GF-D8 (cell line): Measurements from ENCODE around the gene KCNQ4.

ENCODE experiments used
- DNase-seq: peaks from one replicate; lab custom pipeline; 2025; lab: John Stamatoyannopoulos, UW

Gene KCNQ4

GRCh38 chr1:40777224-40777970, 6.2 kb upstream of the KCNQ4 start:
- no peak for DNase-seq

DNA sequence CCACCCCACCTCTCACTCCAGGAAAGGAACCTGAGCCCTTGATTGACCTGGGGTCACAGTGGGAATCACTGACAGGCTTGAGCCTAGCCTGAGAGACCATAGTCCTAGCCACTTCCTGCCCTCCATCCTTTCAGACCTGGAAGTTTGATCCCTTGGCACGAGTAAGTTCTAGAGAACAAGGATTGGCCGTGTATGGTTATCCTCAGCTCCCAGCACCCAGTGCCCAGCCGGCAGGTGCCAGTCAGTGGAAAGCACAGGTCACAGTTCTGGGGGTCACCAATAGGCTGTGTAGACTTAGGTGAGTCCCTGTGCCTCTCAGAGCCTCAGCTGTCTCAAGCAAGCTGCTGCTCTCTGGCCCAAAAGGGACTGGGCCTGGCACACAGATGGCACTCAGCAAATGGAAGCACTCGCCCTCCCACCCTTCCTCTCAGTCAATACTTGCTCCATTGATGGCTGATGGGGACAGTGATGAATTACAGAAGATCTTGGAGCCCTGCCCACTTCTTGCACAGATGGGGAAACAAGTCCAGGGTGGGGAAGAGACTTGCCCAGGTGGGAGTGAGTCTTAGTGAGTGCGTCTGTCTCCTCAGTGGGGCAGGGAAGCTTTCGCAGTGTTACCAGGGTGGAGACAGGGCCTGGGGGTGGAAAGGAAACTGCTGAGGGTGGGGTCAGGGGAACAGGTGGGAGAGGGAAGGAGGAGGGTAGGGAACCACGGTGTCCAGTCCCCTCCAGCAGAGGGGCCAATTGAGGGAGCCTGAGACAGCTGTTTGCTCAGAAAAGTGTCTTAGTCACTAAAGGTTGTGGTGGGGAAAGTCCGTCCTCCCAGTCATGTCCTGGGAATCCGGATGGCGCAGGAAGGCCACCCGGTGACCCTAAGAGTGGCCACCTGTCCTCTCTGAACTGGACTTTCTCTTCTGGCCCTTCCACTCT, 2.6 kb upstream of the KCNQ4 start:
- no peak for DNase-seq

GRCh38 chr1:40781608-40781971, 2.0 kb upstream of the KCNQ4 start:
- no peak for DNase-seq

DNA sequence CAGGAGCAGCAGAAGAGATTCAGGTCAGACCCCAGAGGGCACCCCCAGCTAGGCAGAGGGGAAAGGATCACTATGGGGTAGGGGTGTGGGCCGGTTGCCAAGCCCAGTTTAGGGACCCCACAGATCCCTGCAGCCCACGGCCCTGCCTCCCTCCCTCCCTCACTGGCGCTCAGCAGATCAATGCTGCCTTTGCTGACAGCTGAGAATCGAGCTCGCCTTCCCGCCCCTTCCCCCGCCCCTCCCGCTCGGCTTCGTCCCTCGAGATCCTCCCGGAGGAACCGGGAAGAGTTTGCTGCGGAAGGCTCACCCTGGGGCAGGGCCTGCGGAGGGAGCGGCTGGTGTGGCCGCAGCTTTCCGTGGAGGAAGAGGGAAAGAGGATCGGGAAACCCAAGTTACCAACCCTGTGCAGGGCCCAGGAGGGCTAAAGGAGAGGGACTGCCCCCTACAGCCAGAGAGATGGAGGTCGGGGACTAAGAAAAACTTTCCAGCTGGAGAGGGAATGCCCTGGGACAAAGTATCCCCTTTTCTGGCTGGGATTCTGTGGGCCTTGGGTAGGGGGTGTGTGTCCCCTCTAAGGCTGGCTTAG, 1.1 kb upstream of the KCNQ4 start:
- DNase-seq: no peak

DNA sequence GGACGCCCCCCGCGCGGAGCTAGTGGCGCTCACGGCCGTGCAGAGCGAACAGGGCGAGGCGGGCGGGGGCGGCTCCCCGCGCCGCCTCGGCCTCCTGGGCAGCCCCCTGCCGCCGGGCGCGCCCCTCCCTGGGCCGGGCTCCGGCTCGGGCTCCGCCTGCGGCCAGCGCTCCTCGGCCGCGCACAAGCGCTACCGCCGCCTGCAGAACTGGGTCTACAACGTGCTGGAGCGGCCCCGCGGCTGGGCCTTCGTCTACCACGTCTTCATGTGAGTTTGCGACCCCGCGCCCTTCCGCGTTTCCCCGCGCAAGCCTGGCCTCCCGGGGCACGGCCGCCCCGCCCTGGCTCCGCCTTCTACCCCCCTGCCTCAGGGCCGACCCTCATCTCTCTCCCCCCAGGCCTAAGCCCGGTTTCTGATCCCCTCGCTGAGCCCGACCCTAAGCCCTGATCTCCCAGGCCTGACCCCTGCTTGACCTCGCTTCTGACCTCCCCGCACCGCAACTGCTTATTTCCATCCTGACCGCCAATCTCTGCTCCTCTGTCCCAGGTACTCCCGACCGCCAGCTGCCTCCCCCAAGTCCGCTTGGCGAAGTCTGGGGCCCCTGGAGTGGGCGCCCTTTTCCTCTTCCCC, 669 bp downstream of the KCNQ4 start:
- DNase-seq: no peak

DNA sequence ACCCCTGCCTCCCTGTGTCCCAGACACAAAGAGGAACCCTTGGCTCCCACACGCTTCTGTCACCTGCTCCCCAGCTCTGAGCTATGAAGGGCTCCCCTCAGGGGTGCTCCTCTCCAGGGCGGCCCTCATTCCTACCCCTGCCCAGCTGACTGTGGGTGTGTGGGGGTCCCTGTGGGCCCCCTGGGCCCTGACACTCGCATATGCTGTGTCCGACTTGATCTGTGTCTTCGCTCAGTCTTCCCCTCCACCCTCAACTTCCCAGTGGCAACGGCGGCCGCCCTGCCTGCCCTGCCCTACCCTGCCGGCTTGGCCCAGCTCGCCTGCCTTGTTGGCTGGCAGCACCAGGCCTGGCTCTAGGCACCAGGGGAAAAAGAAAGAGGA, 1.2 kb downstream of the KCNQ4 start:
- DNase-seq: no peak

- DNase-seq: no peak
Measured at GRCh38 chr1:40785446-40785845, 1.9 kb downstream of the KCNQ4 start.

DNA sequence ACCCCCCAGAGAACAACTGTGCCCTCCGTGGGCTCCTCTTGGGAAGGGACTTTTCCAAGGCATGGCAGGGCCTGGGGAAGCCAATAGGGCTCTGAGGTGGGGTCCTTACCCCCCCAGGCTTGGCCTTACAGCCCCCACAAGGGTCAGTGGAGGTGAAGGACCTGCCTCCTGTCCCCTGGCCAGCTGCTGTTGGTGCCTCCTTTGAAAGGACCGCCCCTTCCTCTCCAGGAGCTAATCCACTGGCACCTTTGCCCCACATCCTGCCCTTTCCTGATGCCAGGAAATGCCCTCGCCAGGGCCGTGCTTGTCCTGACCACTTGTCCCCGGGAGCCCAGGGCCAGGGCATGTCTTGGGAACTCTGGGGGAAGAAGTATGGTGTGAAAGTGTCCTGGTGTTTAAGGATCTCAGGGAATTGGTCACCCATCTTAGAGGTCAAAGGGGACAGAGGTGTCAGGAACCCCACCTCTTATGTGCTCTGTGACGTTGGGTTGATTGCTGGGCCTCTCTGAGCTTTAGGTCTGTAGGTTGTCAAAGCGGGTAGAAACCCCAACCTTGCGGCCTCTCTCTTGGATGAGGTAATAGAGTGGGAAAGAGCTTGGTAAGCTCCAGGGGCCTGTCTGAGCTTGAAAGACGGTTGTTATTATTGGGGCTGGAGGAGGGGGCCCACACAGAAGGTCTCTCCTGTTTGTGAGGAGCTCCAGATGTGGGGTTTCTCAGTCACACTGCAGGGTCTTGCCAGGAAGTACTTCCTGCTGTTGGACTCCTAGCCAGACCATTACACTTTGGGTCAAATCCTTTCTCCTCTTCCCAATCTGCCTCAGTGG, 2.8 kb downstream of the KCNQ4 start:
- no peak for DNase-seq

GRCh38 chr1:40786995-40787705, 3.6 kb downstream of the KCNQ4 start:
- no peak for DNase-seq

DNA sequence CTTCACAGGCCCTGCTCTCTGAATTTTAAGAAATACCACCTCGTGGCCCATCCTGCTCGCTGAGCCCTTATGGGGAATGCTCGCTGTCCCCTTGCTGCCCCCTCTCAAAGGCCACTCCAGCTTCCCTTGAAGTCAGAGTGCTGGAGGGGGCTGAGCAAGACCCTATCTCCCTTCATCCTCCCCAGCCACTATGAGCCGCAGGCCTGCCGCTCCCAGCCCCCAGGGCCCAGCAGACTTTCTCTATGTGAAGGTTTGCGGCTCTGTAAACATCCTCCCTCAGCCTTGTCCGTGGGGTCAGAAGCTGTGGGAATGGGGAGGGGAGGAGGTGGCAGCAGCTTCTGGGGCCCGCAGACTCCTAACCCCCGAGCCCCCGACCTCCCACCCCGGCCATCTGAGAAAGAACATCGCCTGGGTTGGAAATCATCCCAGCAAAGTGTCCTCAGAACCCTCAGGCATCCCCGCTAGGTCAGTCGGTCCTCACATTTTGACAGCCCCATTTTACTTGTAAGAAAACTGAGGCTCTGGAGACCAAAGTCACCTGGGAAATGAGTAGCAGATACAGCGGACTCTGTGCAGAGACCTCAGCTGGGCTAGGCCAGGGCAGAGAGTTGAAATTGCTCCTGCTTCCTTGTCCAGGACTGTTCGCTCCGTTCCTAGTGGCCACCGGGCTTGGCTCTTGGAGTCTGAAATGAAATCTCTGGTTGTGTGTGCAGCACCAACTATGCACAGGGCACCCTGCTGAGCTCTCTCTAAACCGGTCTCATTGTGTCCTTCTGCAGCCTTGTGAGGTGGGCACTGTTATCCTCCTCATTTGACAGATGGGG, 4.4 kb downstream of the KCNQ4 start:
- no peak for DNase-seq

GRCh38 chr1:40788561-40789341, 5.2 kb downstream of the KCNQ4 start:
- DNase-seq: no peak

- no peak for DNase-seq
Measured at GRCh38 chr1:40789342-40789598, 5.7 kb downstream of the KCNQ4 start.

DNA sequence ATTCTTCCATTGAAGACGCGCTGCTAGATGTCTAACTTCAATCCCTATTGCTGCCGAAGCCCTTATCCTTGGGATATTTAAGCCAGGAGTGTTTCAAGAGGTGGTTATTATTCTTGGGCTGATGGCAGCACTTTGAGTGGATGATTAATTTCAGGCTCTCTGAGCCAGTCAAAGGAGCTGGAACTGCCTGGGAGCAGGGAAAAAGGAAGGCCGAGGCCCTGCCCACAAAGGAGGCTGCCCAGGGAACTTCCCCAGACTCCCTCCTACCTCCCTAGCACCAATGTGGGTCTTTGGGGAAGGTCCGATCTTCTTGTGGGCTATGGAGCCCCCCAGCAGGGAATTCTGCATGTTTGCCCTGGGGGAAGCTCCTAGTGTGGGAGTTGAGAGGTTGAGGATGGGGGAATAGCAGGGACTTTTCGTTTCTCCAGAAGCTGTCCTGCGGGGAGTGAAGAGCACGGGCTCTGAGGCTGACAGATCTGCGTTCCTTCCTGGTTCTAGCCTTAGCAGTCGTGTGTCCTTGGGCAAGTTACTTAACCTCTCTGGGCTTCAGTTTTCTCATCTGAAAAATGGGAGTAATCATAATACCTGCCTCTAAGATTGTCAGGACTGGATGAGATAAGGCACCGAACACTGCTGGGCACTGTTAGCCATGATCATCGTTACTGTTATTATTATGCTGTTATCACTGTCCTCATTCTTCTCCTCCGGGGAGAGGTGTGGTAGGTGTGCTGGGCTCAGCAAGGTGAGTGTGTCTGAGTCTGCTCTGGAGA, 6.3 kb downstream of the KCNQ4 start:
- DNase-seq: no peak

DNA sequence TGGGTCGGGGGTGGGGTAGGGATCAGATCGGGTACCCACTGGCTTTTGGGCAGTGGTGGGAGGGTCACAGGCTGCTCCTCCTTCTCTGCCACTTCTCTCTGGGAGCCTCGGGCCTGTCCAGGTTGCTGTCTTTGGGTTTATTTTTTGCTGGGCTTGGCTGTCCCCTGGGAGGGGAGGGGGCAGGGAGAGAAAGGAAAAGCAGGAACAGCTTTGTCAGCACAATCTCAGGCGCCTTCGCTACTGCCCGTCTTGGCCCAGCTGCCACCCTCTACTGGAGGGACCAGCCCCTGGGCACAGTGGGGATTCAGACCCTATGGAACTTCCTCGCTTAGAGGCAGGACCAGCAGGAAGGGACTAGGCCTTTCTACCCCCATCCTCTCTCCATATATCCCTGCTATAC, 8.4 kb downstream of the KCNQ4 start:
- no peak for DNase-seq

DNA sequence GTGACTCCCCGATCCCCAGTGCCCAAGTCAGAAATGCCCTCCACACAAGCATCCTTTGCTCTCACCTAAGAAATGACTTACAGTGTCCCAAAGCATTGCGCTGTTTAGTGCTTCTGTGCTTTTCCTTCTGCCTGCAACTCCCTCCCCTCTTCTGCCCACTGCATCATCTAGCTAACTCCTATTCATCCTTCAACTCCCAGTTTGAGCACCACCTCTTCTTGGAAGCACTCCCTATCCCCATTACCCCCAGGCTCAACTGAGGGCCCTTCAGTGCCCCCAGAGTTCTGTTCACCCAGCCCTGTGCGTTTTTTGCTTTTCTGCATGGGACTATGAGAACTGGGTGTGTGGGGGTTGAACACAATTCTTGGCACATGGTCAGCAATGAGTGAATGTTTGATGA, 10.0 kb downstream of the KCNQ4 start:
- DNase-seq: no peak

- no peak for DNase-seq
Measured at GRCh38 chr1:40794048-40794447, 10.5 kb downstream of the KCNQ4 start.

- DNase-seq: no peak
Measured at GRCh38 chr1:40794974-40795715, 11.6 kb downstream of the KCNQ4 start.
